ENCODE data around the gene ADGRD1. TPM values are rescaled to one million over a fixed set of nuclear protein-coding genes. Genes with fewer than 3 reads are reported as not detected.

The ADGRD1 gene
- total RNA-seq, 1 experiment from 2014 or later: 0.77 TPM

GRCh38 chr12:131054345-131055092 lies 100.8 kb downstream of the ADGRD1 start:
- Mint-ChIP-seq H3K27me3 (ENCODE audit: low read depth) (no peaks in the 10 kb centered on the region), H3K9me3 (no peaks in the 10 kb centered on the region), H3K4me3 (no peak overlapping the region), H3K27ac (no peak overlapping the region), H3K36me3 (no peaks in the 10 kb centered on the region), H3K4me1 (0 out of 2 replicates have a peak, but pooled peaks cover 4% of the 10 kb centered on the region)
- ChIA-PET POLR2A (no interaction called here), CTCF (no interaction called here)
- DNase-seq (ENCODE audit: low spot score) (no peak), ATAC-seq (no peak)
- TF ChIP-seq ZNF138 (CRISPR knock-in tag; conservative IDR thresholded peaks at IDR 0.05) (no peak), ZNF317 (CRISPR knock-in tag; IDR thresholded peaks at IDR 0.05; ENCODE audit: borderline replicate concordance, low read depth) (no peak), E2F1 (CRISPR knock-in tag; IDR thresholded peaks at IDR 0.05) (no peak), ESRRA (CRISPR knock-in tag; IDR thresholded peaks at IDR 0.05; ENCODE audit: borderline replicate concordance) (no peak), ATF6 (CRISPR knock-in tag; IDR thresholded peaks at IDR 0.05) (no peak), ZBTB21 (CRISPR knock-in tag; IDR thresholded peaks at IDR 0.05; ENCODE audit: borderline replicate concordance) (no peak), STAT6 (CRISPR knock-in tag; conservative IDR thresholded peaks at IDR 0.05; ENCODE audit: low read depth) (no peak), SP1 (CRISPR knock-in tag; conservative IDR thresholded peaks at IDR 0.05) (no peak), ZNF232 (CRISPR knock-in tag; IDR thresholded peaks at IDR 0.05) (no peak), GRHL2 (CRISPR knock-in tag; IDR thresholded peaks at IDR 0.05; ENCODE audit: insufficient replicate concordance, severe bottlenecking) (no peak)

GRCh38 chr12:131055093-131055465 lies 101.4 kb downstream of the ADGRD1 start:
- Mint-ChIP-seq H3K4me3 (no peak overlapping the region), H3K27me3 (ENCODE audit: low read depth) (no peaks in the 10 kb centered on the region), H3K27ac (no peak overlapping the region), H3K36me3 (no peaks in the 10 kb centered on the region), H3K9me3 (no peaks in the 10 kb centered on the region), H3K4me1 (0 out of 2 replicates have a peak, but pooled peaks cover 4% of the 10 kb centered on the region)
- ChIA-PET CTCF (no interaction called here), POLR2A (no interaction called here)
- ATAC-seq (no peak), DNase-seq (ENCODE audit: low spot score) (no peak)
- TF ChIP-seq ZNF281 (CRISPR knock-in tag; IDR thresholded peaks at IDR 0.05) (no peak), ZNF671 (CRISPR knock-in tag; IDR thresholded peaks at IDR 0.05) (no peak), E2F5 (CRISPR knock-in tag; IDR thresholded peaks at IDR 0.05) (no peak), ZNF512 (CRISPR knock-in tag; IDR thresholded peaks at IDR 0.05; ENCODE audit: borderline replicate concordance) (no peak), PREB (CRISPR knock-in tag; IDR thresholded peaks at IDR 0.05; ENCODE audit: borderline replicate concordance) (no peak), MYBL2 (CRISPR knock-in tag; IDR thresholded peaks at IDR 0.05) (no peak), USF1 (CRISPR knock-in tag; IDR thresholded peaks at IDR 0.05) (no peak), GRHL2 (CRISPR knock-in tag; IDR thresholded peaks at IDR 0.05; ENCODE audit: insufficient replicate concordance, severe bottlenecking) (no peak), NFATC4 (CRISPR knock-in tag; IDR thresholded peaks at IDR 0.05) (no peak), IRF2 (CRISPR knock-in tag; IDR thresholded peaks at IDR 0.05; ENCODE audit: borderline replicate concordance, low read depth) (no peak), JUN (CRISPR knock-in tag; IDR thresholded peaks at IDR 0.05) (no peak)

Data from WTC11 (cell line).